K562 (cell line): ENCODE results near the gene SLC34A3. TPM values are rescaled to one million over a fixed set of nuclear protein-coding genes. Genes with fewer than 3 reads are reported as not detected.

Experiments used
- ATAC-seq: fragments of 200-7000 bp; cut with Tn5 transposase; 3 replicates; pipeline ENCODE4 v1.9.1; 2020; ENCODE audit warnings: moderate library complexity
- BruUV-seq: library from RNA; stranded (reverse); fragments of 400-500 nt; replicated peaks from 2 replicates; lab custom pipeline; 2021; lab: Mats Ljungman, UMichigan
- CTCF ChIA-PET: fragments of 300-600 bp; formaldehyde crosslinking; extraction: SDS; loops from one replicate; lab custom pipeline; 2021; ENCODE audit warnings: low intra/inter-chr PET ratio; lab: Yijun Ruan, JAX
- POLR2A ChIA-PET: fragments of 300-600, 350-650 bp; sonication (Branson Sonifier 250); formaldehyde crosslinking; extraction: SDS; loops from one replicate; lab custom pipeline; 2021; ENCODE audit warnings: antibody characterized with exemption, inconsistent platforms; lab: Yijun Ruan, JAX
- DNase-seq, 4 experiments: peaks; one replicate each; pipeline versions ENCODE4 v3.0.0 to v3.0.0-alpha.2; 2011 to 2018; ENCODE audit warnings: low spot score in 3 of 4, mixed read lengths in 3 of 4; ENCODE audit errors: extremely low read depth in 1 of 4
- FAIRE-seq: peaks from 2 replicates; lab custom pipeline; 2011; peaks lifted over from hg19 to GRCh38; lab: Jason Lieb, UNC
- H2AFZ ChIP-seq: 2 replicates; pipeline ENCODE4 v1.6.0; 2011; ENCODE audit warnings: low read depth, low read length, control low read depth, inconsistent platforms
- H3K27ac ChIP-seq: fragments of 200-600 bp; 3 replicates; pipeline ENCODE4 v1.8.0; 2011; ENCODE audit warnings: low read depth, mild to moderate bottlenecking, control low read depth, inconsistent platforms, low read length, moderate library complexity, mixed read lengths; ENCODE audit errors: extremely low read depth
- H3K27me3 ChIP-seq, 2 experiments: fragments of 300-600 bp in 1 of 2; 2 replicates in 1 of 2; 3 replicates in 1 of 2; pipeline versions ENCODE4 v1.6.0 to v1.8.0; 2011; ENCODE audit warnings: inconsistent platforms in 2 of 2, low read length in 2 of 2, mild to moderate bottlenecking in 1 of 2, mixed read lengths in 1 of 2, moderate library complexity in 1 of 2; ENCODE audit not compliant: control insufficient read depth in 2 of 2, insufficient read depth in 2 of 2
- H3K36me3 ChIP-seq: fragments of 300-600 bp; 3 replicates; pipeline ENCODE4 v1.8.0; 2011; ENCODE audit warnings: mild to moderate bottlenecking, low read length, inconsistent platforms; ENCODE audit not compliant: control insufficient read depth, insufficient read depth
- H3K4me1 ChIP-seq, 2 experiments: fragments of 200-600 bp in 1 of 2; replicated peaks in 1 of 2; 2 replicates in 1 of 2; 3 replicates in 1 of 2; pipeline versions ENCODE4 v1.5.1 to v1.8.0; 2011; ENCODE audit warnings: inconsistent platforms in 2 of 2, low read length in 2 of 2, mild to moderate bottlenecking in 1 of 2, mixed read lengths in 1 of 2, moderate library complexity in 1 of 2; ENCODE audit not compliant: control insufficient read depth in 2 of 2, insufficient read depth in 2 of 2
- H3K4me2 ChIP-seq: 2 replicates; pipeline ENCODE4 v1.6.1; 2011; ENCODE audit warnings: low read length, control low read depth, inconsistent platforms, mixed read lengths; ENCODE audit not compliant: insufficient read depth
- H3K4me3 ChIP-seq: fragments of 200-600 bp; sonication (generic), shearing (Covaris generic); 2 replicates; pipeline ENCODE4 v1.5.1; 2016; ENCODE audit warnings: control low read depth, inconsistent platforms
- H3K79me2 ChIP-seq: fragments of 200-600 bp; 3 replicates; pipeline ENCODE4 v1.8.0; 2011; ENCODE audit warnings: low read length, inconsistent platforms; ENCODE audit not compliant: control insufficient read depth, insufficient read depth
- H3K9ac ChIP-seq, 2 experiments: 2 replicates each; pipeline versions ENCODE4 v1.6.0 to v1.6.1; 2011; ENCODE audit warnings: low read depth in 2 of 2, low read length in 2 of 2, control low read depth in 1 of 2, inconsistent platforms in 1 of 2, mild to moderate bottlenecking in 1 of 2, mixed read lengths in 1 of 2; ENCODE audit not compliant: insufficient read depth in 1 of 2
- H3K9me1 ChIP-seq: one replicate; pipeline ENCODE4 v1.6.0; 2011; ENCODE audit warnings: inconsistent platforms, mild to moderate bottlenecking, low read length, moderate library complexity; ENCODE audit not compliant: control insufficient read depth, insufficient read depth
- H3K9me3 ChIP-seq: replicated peaks from 2 replicates; pipeline ENCODE4 v1.5.1; 2011; ENCODE audit warnings: low read depth, low read length, inconsistent platforms; ENCODE audit not compliant: control insufficient read depth, insufficient read depth
- H4K20me1 ChIP-seq: replicated peaks from 2 replicates; pipeline ENCODE4 v1.6.1; 2011; ENCODE audit warnings: low read length, inconsistent platforms, mixed read lengths; ENCODE audit not compliant: control insufficient read depth, insufficient read depth
- ESRRA ChIP-seq: fragments of 450-650 bp; IDR thresholded peaks from 2 replicates; pipeline ENCODE4 v1.6.1; 2014; ENCODE audit warnings: low read depth, mild to moderate bottlenecking, moderate library complexity, borderline replicate concordance
- FOXJ2 ChIP-seq: fragments of 200-800 bp; sonication (Bioruptor generic); IDR thresholded peaks from 2 replicates; pipeline ENCODE4 v1.6.1; 2016; ENCODE audit warnings: missing genetic modification characterization, missing compliant biosample characterization
- MEIS2 ChIP-seq: fragments of 450-650 bp; IDR thresholded peaks from 2 replicates; pipeline ENCODE4 v1.6.1; 2014; ENCODE audit warnings: mild to moderate bottlenecking; ENCODE audit not compliant: partially characterized antibody
- MYNN ChIP-seq, 2 experiments: sonication (generic); formaldehyde crosslinking in 1 of 2; IDR thresholded peaks; 2 replicates each; pipeline versions ENCODE4 v1.5.0 to v1.6.1; 2016 to 2020; ENCODE audit warnings: antibody characterized with exemption in 1 of 2, missing genetic modification reagents in 1 of 2
- NFIX ChIP-seq: fragments of 250-450 bp; sonication (Bioruptor Pico); IDR thresholded peaks from 2 replicates; pipeline ENCODE4 v1.4.0; 2020; ENCODE audit warnings: low read depth, mild to moderate bottlenecking, moderate library complexity
- NR2C2 ChIP-seq, 2 experiments: fragments of 200-800 bp in 1 of 2; sonication (Bioruptor generic) in 1 of 2; sonication (generic) in 1 of 2; formaldehyde crosslinking in 1 of 2; IDR thresholded peaks; 2 replicates each; pipeline versions ENCODE4 v1.6.1 to v1.8.0; 2016 to 2022; ENCODE audit warnings: mild to moderate bottlenecking in 1 of 2, missing compliant biosample characterization in 1 of 2, missing genetic modification characterization in 1 of 2, missing genetic modification reagents in 1 of 2
- POLR2G ChIP-seq: fragments of 200-400 bp; formaldehyde crosslinking; IDR thresholded peaks from 2 replicates; pipeline ENCODE4 v1.6.1; 2017; ENCODE audit warnings: low read depth, mild to moderate bottlenecking, antibody characterized with exemption, low read length, moderate library complexity
- RBBP5 ChIP-seq: fragments of 200-600 bp; sonication (generic); IDR thresholded peaks from 2 replicates; pipeline ENCODE4 v1.6.1; 2012; ENCODE audit warnings: borderline replicate concordance, mild to moderate bottlenecking, low read length, control low read depth, inconsistent platforms; ENCODE audit not compliant: insufficient read depth, poor library complexity, severe bottlenecking
- RBFOX2 ChIP-seq: fragments of 200-400 bp; formaldehyde crosslinking; IDR thresholded peaks from 2 replicates; pipeline ENCODE4 v1.6.1; 2017; ENCODE audit warnings: low read depth, mild to moderate bottlenecking, low read length, moderate library complexity
- SRF ChIP-seq, 2 experiments: fragments of 250-450, 450-650 bp in 1 of 2; sonication (Bioruptor Pico) in 1 of 2; sonication (generic) in 1 of 2; formaldehyde crosslinking; IDR thresholded peaks; 2 replicates each; pipeline versions ENCODE4 v1.5.0 to v1.5.1; 2020 to 2022; ENCODE audit warnings: mild to moderate bottlenecking in 1 of 2, missing genetic modification reagents in 1 of 2
- ZNF143 ChIP-seq: sonication (generic); formaldehyde crosslinking; IDR thresholded peaks from 2 replicates; pipeline ENCODE4 v1.9.0; 2022; ENCODE audit warnings: mild to moderate bottlenecking, missing genetic modification reagents
- WGBS: fragments of 100-300 bp; shearing (Covaris generic); methylation state at CpG from one replicate; pipeline ENCODE4 v1.1.6; 2016; ENCODE audit warnings: low coverage, mixed read lengths; ENCODE audit not compliant: insufficient coverage; ENCODE audit errors: missing lambda C conversion rate; 5-methylcytosine and 5-hydroxymethylcytosine counted together
- in situ Hi-C: fragments of 300-500 bp; cut with MboI; formaldehyde crosslinking; loops from 4 replicates; pipeline ENCODE4 v1.15.0; 2018; ENCODE audit warnings: inconsistent platforms, mixed read lengths
- intact Hi-C: fragments of 100-400 bp; cut with micrococcal nuclease; formaldehyde crosslinking; loops from 2 replicates; pipeline ENCODE4 v1.14.2; 2022
- polyA plus RNA-seq, 8 experiments: library from polyadenylated mRNA; depleted of rRNA in 4 of 8; stranded (reverse) in 5 of 8; unstranded in 3 of 8; fragments of >200 nt; fragmentation: Nextera tagmentation in 2 of 8; fragmentation: Illumina TruSeq in 1 of 8; extraction: Ambion mirVana in 2 of 8; extraction: Trizol in 1 of 8; gene quantifications; 2 replicates each; pipeline versions ENCODE4 v1.2.1 to v1.2.3, GENCODE V29; 2011 to 2014; ENCODE audit warnings: inconsistent platforms in 1 of 8, missing spikeins in 1 of 8
- total RNA-seq, 7 experiments: library from RNA; depleted of rRNA in 6 of 7; stranded (reverse); fragments of >200 nt in 6 of 7; fragmentation: Illumina TruSeq in 2 of 7; extraction: Trizol in 2 of 7; gene quantifications; 2 replicates each; pipeline versions ENCODE4 v1.2.1 to v1.2.3, GENCODE V29; 2011 to 2021; ENCODE audit warnings: low replicate concordance in 1 of 7
- TF ChIP-seq, protein P1 (sequence below): fragments of 250-450 bp; sonication (Bioruptor Pico); IDR thresholded peaks from 2 replicates; pipeline ENCODE4 v1.5.0; 2020; ENCODE audit warnings: mild to moderate bottlenecking
- TF ChIP-seq, protein P2 (sequence below): IDR thresholded peaks from 2 replicates; pipeline ENCODE4 v1.6.1; 2014; ENCODE audit warnings: antibody characterized with exemption
- TF ChIP-seq, protein P3 (sequence below): fragments of 250-450 bp; sonication (Bioruptor Pico); IDR thresholded peaks from 2 replicates; pipeline ENCODE4 v1.5.0; 2021; ENCODE audit warnings: mild to moderate bottlenecking, borderline replicate concordance
- TF ChIP-seq, protein P4 (sequence below): sonication (generic); formaldehyde crosslinking; IDR thresholded peaks from 2 replicates; pipeline ENCODE4 v1.8.1; 2022; ENCODE audit warnings: missing genetic modification reagents

SLC34A3 gene
- total and polyA plus RNA-seq, 9 of the 15 experiments (the other 6 are each of a cell fraction or from before 2014, with no cell fraction given): not detected

DNA sequence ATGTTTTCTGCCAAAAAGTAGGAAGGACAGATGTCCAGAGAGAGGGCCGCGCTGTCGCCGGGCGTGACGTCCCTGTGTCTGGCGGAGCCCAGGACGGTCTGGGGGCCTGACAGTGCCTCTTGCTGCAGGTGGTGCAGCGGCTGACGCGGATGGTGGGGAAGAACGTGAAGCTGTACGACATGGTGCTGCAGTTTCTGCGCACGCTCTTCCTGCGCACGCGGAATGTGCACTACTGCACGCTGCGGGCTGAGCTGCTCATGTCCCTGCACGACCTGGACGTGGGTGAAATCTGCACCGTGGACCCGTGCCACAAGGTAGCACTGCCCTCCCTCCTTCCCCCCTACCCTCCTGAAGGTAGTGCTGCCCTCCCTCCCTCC, 32.2 kb downstream of the SLC34A3 start:
- BruUV-seq: no TSS peak
- peaks cover 6% of the 10 kb centered on the region; the same call in 1 of the 3 replicates for H3K79me2 ChIP-seq
- no peaks in the 10 kb centered on the region for H3K9me3 ChIP-seq
- DNase-seq: no peak
- H2AFZ ChIP-seq: no peak overlapping the region
- CTCF ChIA-PET: no interaction called here
- no peaks in the 10 kb centered on the region for H3K27me3 ChIP-seq
- H3K9me1 ChIP-seq: no peaks in the 10 kb centered on the region
- H3K9ac ChIP-seq: 0 out of 4 replicates have a peak overlapping the region, but pooled peaks of 1 of the 2 experiments have one; percentile 50
- H3K36me3 ChIP-seq: peaks cover 63% of the 10 kb centered on the region; the same call in 2 of the 3 replicates
- H3K4me1 ChIP-seq: peaks cover 2 to 33% of the 10 kb centered on the region in 2 experiments; a peak in 4 of 5 replicates
- no peak for FAIRE-seq
- no peak overlapping the region; the same call in 2 of the 3 replicates for H3K27ac ChIP-seq
- 91% methylated on average over 15 of the region's 24 CpGs for WGBS
- intact Hi-C loops: no loop called here
- POLR2A ChIA-PET: interaction anchor here (0.6 to 2.4 kb wide), 2 partner anchors 18 to 54 kb away, joined by 3 to 10 read pairs; no protein-coding TSS in a partner anchor
- no peaks in the 10 kb centered on the region for H4K20me1 ChIP-seq
- no peak overlapping the region for H3K4me3 ChIP-seq
- ATAC-seq: peak; percentile 20; the same call in 2 of the 3 replicates
- in situ Hi-C loops: no loop called here
- H3K4me2 ChIP-seq: no peak overlapping the region
- TF ChIP-seq POLR2G: peak; percentile 70
- no peak for TF ChIP-seq SRF (CRISPR knock-in tag; IDR thresholded peaks at IDR 0.05)
- TF ChIP-seq, protein P1, sequence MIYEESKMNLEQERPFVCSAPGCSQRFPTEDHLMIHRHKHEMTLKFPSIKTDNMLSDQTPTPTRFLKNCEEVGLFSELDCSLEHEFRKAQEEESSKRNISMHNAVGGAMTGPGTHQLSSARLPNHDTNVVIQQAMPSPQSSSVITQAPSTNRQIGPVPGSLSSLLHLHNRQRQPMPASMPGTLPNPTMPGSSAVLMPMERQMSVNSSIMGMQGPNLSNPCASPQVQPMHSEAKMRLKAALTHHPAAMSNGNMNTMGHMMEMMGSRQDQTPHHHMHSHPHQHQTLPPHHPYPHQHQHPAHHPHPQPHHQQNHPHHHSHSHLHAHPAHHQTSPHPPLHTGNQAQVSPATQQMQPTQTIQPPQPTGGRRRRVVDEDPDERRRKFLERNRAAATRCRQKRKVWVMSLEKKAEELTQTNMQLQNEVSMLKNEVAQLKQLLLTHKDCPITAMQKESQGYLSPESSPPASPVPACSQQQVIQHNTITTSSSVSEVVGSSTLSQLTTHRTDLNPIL (CRISPR knock-in tag): no peak
- peak; percentile 50 for TF ChIP-seq RBFOX2
- TF ChIP-seq MEIS2: no peak
- 0 out of 2 replicates have a peak, but pooled peaks have one; percentile 26 for TF ChIP-seq MYNN (IDR thresholded peaks at IDR 0.05)
- no peak for TF ChIP-seq MYNN (CRISPR knock-in tag; IDR thresholded peaks at IDR 0.05)
- no peak for TF ChIP-seq NR2C2 (CRISPR knock-in tag; IDR thresholded peaks at IDR 0.05)
- no peak for TF ChIP-seq NR2C2 (tag; IDR thresholded peaks at IDR 0.05)
- no peak for TF ChIP-seq ESRRA
- TF ChIP-seq, protein P2, sequence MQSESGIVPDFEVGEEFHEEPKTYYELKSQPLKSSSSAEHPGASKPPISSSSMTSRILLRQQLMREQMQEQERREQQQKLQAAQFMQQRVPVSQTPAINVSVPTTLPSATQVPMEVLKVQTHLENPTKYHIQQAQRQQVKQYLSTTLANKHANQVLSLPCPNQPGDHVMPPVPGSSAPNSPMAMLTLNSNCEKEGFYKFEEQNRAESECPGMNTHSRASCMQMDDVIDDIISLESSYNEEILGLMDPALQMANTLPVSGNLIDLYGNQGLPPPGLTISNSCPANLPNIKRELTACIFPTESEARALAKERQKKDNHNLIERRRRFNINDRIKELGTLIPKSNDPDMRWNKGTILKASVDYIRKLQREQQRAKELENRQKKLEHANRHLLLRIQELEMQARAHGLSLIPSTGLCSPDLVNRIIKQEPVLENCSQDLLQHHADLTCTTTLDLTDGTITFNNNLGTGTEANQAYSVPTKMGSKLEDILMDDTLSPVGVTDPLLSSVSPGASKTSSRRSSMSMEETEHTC: no peak
- TF ChIP-seq NFIX (CRISPR knock-in tag): no peak
- TF ChIP-seq FOXJ2 (tag): no peak
- TF ChIP-seq, protein P3, sequence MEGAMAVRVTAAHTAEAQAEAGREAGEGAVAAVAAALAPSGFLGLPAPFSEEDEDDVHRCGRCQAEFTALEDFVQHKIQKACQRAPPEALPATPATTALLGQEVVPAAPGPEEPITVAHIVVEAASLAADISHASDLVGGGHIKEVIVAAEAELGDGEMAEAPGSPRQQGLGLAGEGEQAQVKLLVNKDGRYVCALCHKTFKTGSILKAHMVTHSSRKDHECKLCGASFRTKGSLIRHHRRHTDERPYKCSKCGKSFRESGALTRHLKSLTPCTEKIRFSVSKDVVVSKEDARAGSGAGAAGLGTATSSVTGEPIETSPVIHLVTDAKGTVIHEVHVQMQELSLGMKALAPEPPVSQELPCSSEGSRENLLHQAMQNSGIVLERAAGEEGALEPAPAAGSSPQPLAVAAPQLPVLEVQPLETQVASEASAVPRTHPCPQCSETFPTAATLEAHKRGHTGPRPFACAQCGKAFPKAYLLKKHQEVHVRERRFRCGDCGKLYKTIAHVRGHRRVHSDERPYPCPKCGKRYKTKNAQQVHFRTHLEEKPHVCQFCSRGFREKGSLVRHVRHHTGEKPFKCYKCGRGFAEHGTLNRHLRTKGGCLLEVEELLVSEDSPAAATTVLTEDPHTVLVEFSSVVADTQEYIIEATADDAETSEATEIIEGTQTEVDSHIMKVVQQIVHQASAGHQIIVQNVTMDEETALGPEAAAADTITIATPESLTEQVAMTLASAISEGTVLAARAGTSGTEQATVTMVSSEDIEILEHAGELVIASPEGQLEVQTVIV (CRISPR knock-in tag): no peak
- no peak for TF ChIP-seq RBBP5
- TF ChIP-seq ZNF143 (CRISPR knock-in tag): no peak
- TF ChIP-seq, protein P4, sequence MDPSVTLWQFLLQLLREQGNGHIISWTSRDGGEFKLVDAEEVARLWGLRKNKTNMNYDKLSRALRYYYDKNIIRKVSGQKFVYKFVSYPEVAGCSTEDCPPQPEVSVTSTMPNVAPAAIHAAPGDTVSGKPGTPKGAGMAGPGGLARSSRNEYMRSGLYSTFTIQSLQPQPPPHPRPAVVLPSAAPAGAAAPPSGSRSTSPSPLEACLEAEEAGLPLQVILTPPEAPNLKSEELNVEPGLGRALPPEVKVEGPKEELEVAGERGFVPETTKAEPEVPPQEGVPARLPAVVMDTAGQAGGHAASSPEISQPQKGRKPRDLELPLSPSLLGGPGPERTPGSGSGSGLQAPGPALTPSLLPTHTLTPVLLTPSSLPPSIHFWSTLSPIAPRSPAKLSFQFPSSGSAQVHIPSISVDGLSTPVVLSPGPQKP (CRISPR knock-in tag): no peak
